ENCODE results near the gene BBS9. TPM values are rescaled to one million over a fixed set of nuclear protein-coding genes. Genes with fewer than 3 reads are reported as not detected.

Gene BBS9
- total RNA-seq, 4 donors from 2014 or later: 22.0 to 72.5 (median 35.9) TPM

- 92% methylated on average over 1 of the region's 1 CpG for WGBS, 2 donors
- Histone ChIP-seq H3K27ac (no peak overlapping the region), H3K27me3 (no peaks in the 10 kb centered on the region), H3K36me3 (peaks cover 0 to 7% (median 0%) of the 10 kb centered on the region in 3 donors), H3K9me3 (peaks cover 0 to 6% (median 0%) of the 10 kb centered on the region in 4 donors), H3K4me3 (no peak overlapping the region), H3K4me1 (peaks cover 0 to 4% (median 0%) of the 10 kb centered on the region in 4 donors)
- no peak for TF ChIP-seq POLR2A (IDR thresholded peaks at IDR 0.05)
- no peak for TF ChIP-seq CTCF (IDR thresholded peaks at IDR 0.05)
- TF ChIP-seq EP300 (IDR thresholded peaks at IDR 0.05): no peak
- DNase-seq (ENCODE audit: low spot score in 2 of 2): no peak
Observed at GRCh38 chr7:33142585-33142984, 13.2 kb downstream of the BBS9 start.

GRCh38 chr7:33143996-33144718 lies 14.8 kb downstream of the BBS9 start:
- no peak for TF ChIP-seq EP300 (IDR thresholded peaks at IDR 0.05)
- no peak for TF ChIP-seq CTCF (IDR thresholded peaks at IDR 0.05)
- no peak for TF ChIP-seq POLR2A (IDR thresholded peaks at IDR 0.05)
- no peaks in the 10 kb centered on the region for H3K27me3 ChIP-seq
- 52 to 59% methylated on average over 4 of the region's 4 CpGs for WGBS, 2 donors
- no peak for DNase-seq (ENCODE audit: low spot score in 2 of 2)
- peaks cover 0 to 6% (median 0%) of the 10 kb centered on the region in 4 donors for H3K9me3 ChIP-seq
- no peak overlapping the region for H3K4me3 ChIP-seq
- no peak overlapping the region for H3K27ac ChIP-seq
- H3K36me3 ChIP-seq: peaks cover 0 to 7% (median 0%) of the 10 kb centered on the region in 3 donors
- peaks cover 0 to 4% (median 0%) of the 10 kb centered on the region in 4 donors for H3K4me1 ChIP-seq

GRCh38 chr7:33145156-33145555 lies 15.8 kb downstream of the BBS9 start:
- H3K36me3 ChIP-seq: peaks cover 0 to 7% (median 0%) of the 10 kb centered on the region in 3 donors
- 86 to 87% methylated on average over 5 of the region's 5 CpGs for WGBS, 2 donors
- no peak for TF ChIP-seq CTCF (IDR thresholded peaks at IDR 0.05)
- no peak for TF ChIP-seq EP300 (IDR thresholded peaks at IDR 0.05)
- no peak for TF ChIP-seq POLR2A (IDR thresholded peaks at IDR 0.05)
- H3K27ac ChIP-seq: no peak overlapping the region
- no peak for DNase-seq (ENCODE audit: low spot score in 2 of 2)
- H3K9me3 ChIP-seq: peaks cover 0 to 6% (median 0%) of the 10 kb centered on the region in 4 donors
- peaks cover 0 to 4% (median 0%) of the 10 kb centered on the region in 4 donors for H3K4me1 ChIP-seq
- H3K27me3 ChIP-seq: no peaks in the 10 kb centered on the region
- no peak overlapping the region for H3K4me3 ChIP-seq

GRCh38 chr7:33152087-33152486 lies 22.7 kb downstream of the BBS9 start:
- H3K36me3 ChIP-seq: peaks cover 0 to 11% (median 0%) of the 10 kb centered on the region in 3 donors
- no peaks in the 10 kb centered on the region for H3K9me3 ChIP-seq
- TF ChIP-seq CTCF (IDR thresholded peaks at IDR 0.05): no peak
- H3K27ac ChIP-seq: no peak overlapping the region
- DNase-seq (ENCODE audit: low spot score in 2 of 2): no peak
- H3K4me3 ChIP-seq: no peak overlapping the region
- WGBS, 2 donors: 77 to 90% methylated on average over 3 of the region's 3 CpGs
- H3K27me3 ChIP-seq: no peaks in the 10 kb centered on the region
- peaks cover 0 to 1% (median 0%) of the 10 kb centered on the region in 4 donors for H3K4me1 ChIP-seq

- H3K36me3 ChIP-seq: peaks cover 0 to 18% (median 0%) of the 10 kb centered on the region in 3 donors
- H3K4me1 ChIP-seq: peaks cover 0 to 16% (median 0%) of the 10 kb centered on the region in 4 donors
- DNase-seq (ENCODE audit: low spot score in 2 of 2): no peak
- TF ChIP-seq POLR2A (IDR thresholded peaks at IDR 0.05) (no peak), CTCF (IDR thresholded peaks at IDR 0.05) (no peak)
- WGBS, 2 donors: 51 to 81% methylated on average over 2 of the region's 2 CpGs
- H3K4me3 ChIP-seq: no peak overlapping the region
- no peak overlapping the region for H3K27ac ChIP-seq
- H3K27me3 ChIP-seq: no peaks in the 10 kb centered on the region
- no peaks in the 10 kb centered on the region for H3K9me3 ChIP-seq
Observed at GRCh38 chr7:33155811-33156210, 26.4 kb downstream of the BBS9 start.

Measured in tibial nerve (tissue), 4 donors.